Sigmoid colon (tissue), 4 donors: ENCODE results near the gene MACROH2A1.

ENCODE experiments used
- CTCF ChIP-seq, 4 experiments: fragments of 450-650 bp in 3 of 4; fragments of 200-600 bp in 1 of 4; IDR thresholded peaks; one replicate each; pipeline ENCODE4 v1.5.1; 2016 to 2019; ENCODE audit warnings: antibody characterized with exemption in 4 of 4, mild to moderate bottlenecking in 3 of 4, moderate library complexity in 2 of 4
- POLR2AphosphoS5 ChIP-seq, 4 donors: sonication (generic); formaldehyde crosslinking; IDR thresholded peaks; one replicate each; pipeline ENCODE4 v1.6.1; 2017; ENCODE audit warnings: antibody characterized with exemption in 4 of 4

DNA sequence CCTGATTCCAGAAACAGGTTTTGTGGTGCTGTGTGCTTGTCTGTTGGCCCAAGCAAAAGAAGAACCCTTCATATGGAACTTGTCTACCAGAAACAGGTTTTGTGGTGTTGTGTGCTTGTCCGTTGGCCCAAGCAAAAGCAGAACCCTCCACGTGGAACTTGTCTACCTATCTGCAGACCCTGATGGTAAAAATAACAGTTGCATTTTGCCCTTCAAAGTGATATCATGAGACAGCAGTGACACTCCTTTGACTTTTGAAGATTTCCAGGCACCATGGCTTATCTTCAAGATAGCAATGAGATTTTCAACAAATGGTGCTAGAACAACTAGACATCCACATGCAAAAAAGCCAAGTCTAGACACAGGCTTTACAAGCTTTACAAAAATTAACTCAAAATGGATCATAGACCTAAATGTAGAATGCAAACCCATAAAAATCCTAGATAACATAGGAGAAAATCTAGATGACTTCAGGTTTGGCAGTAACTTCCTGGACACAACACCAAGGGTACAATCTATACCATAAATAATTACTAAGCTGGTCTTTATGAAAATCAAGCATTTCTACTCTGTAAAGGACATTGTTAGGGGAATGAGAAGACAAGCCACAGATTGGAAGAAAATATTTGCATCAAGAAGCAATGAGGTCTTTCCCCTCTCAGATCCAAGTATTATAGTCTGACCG lies 16.8 kb downstream of the MACROH2A1 start:
- TF ChIP-seq POLR2AphosphoS5 (IDR thresholded peaks at IDR 0.05) (no peak), CTCF (IDR thresholded peaks at IDR 0.05) (no peak)
